Fibroblast of pulmonary artery (primary cell): ENCODE data around the gene ZNF862.

Source experiments
- DNase-seq: peaks from one replicate; pipeline ENCODE4 v3.0.0-alpha.2; 2010; ENCODE audit warnings: low read depth
- H3K4me3 ChIP-seq: replicated peaks from 2 replicates; pipeline ENCODE4 v1.5.1; 2011; ENCODE audit warnings: low read depth, mild to moderate bottlenecking, control low read depth, low read length, moderate library complexity
- CTCF ChIP-seq: IDR thresholded peaks from 2 replicates; pipeline ENCODE4 v1.5.1; 2011; ENCODE audit warnings: mild to moderate bottlenecking, control low read depth, low read length, inconsistent platforms; ENCODE audit errors: missing control alignments

ZNF862 gene

GRCh38 chr7:149823631-149824199, 14.5 kb upstream of the ZNF862 start:
- no peak overlapping the region for H3K4me3 ChIP-seq
- TF ChIP-seq CTCF: no peak
- DNase-seq: no peak

GRCh38 chr7:149824301-149824741, 13.9 kb upstream of the ZNF862 start:
- no peak overlapping the region for H3K4me3 ChIP-seq
- no peak for DNase-seq
- TF ChIP-seq CTCF: no peak

- no peak for TF ChIP-seq CTCF
- DNase-seq: no peak
- H3K4me3 ChIP-seq: no peak overlapping the region
Measured at GRCh38 chr7:149824748-149825566, 13.2 kb upstream of the ZNF862 start.

GRCh38 chr7:149825567-149826343, 12.4 kb upstream of the ZNF862 start:
- no peak for TF ChIP-seq CTCF
- no peak overlapping the region for H3K4me3 ChIP-seq
- DNase-seq: no peak

- no peak overlapping the region for H3K4me3 ChIP-seq
- TF ChIP-seq CTCF: no peak
- no peak for DNase-seq
Measured at GRCh38 chr7:149826344-149827088, 11.7 kb upstream of the ZNF862 start.

- TF ChIP-seq CTCF: no peak
- no peak for DNase-seq
- no peak overlapping the region for H3K4me3 ChIP-seq
Measured at GRCh38 chr7:149827089-149827981, 10.8 kb upstream of the ZNF862 start.
